NCI-H2081 treated with DMSO at 0.1 percent for 48 hours (cell line): Measurements from ENCODE around the gene PSORS1C1.
A peak's percentile ranks its signal among the peaks of the same experiment; 100 is the strongest.
"Not testable (repeated sequence)": the region's sequence is repeated elsewhere in the genome, so short reads cannot be mapped to it uniquely, and the experiment has no call there.

ENCODE experiments used
- DNase-seq: peaks from one replicate; lab custom pipeline; 2025; lab: John Stamatoyannopoulos, UW

PSORS1C1 gene

GRCh38 chr6:31114541-31114878 lies at the start of gene PSORS1C1:
Gene PSORS1C1 (plus strand): TSS chr6:31114800. CDS start chr6:31129633, 14,833 bp downstream.
- no peak for DNase-seq

- no peak for DNase-seq
These were observed 49.0 kb upstream of the PSORS1C1 start for GRCh38 chr6:31065556-31065955.

- not testable (repeated sequence) for DNase-seq
These were observed 47.6 kb upstream of the PSORS1C1 start for GRCh38 chr6:31067028-31067427.

- DNase-seq: not testable (repeated sequence)
These were observed 46.5 kb upstream of the PSORS1C1 start for GRCh38 chr6:31067891-31068668.

- DNase-seq: no peak
These were observed 45.8 kb upstream of the PSORS1C1 start for GRCh38 chr6:31068669-31069340.

GRCh38 chr6:31070711-31071197 lies 43.8 kb upstream of the PSORS1C1 start:
- DNase-seq: peak; percentile 21

- no peak for DNase-seq
These were observed 40.2 kb upstream of the PSORS1C1 start for GRCh38 chr6:31074401-31074800.

GRCh38 chr6:31075528-31075927 lies 39.1 kb upstream of the PSORS1C1 start:
- no peak for DNase-seq

- DNase-seq: no peak
These were observed 38.0 kb upstream of the PSORS1C1 start for GRCh38 chr6:31076611-31077010.

GRCh38 chr6:31079656-31080261 lies 34.8 kb upstream of the PSORS1C1 start:
- DNase-seq: peak; percentile 48

GRCh38 chr6:31081872-31082271 lies 32.7 kb upstream of the PSORS1C1 start:
- DNase-seq: no peak

- no peak for DNase-seq
These were observed 30.8 kb upstream of the PSORS1C1 start for GRCh38 chr6:31083742-31084354.

GRCh38 chr6:31086788-31087440 lies 27.7 kb upstream of the PSORS1C1 start:
- DNase-seq: no peak

GRCh38 chr6:31087494-31088089 lies 27.0 kb upstream of the PSORS1C1 start:
- no peak for DNase-seq

- no peak for DNase-seq
These were observed 24.2 kb upstream of the PSORS1C1 start for GRCh38 chr6:31090275-31090972.

GRCh38 chr6:31090973-31091364 lies 23.6 kb upstream of the PSORS1C1 start:
- DNase-seq: no peak

GRCh38 chr6:31091680-31092079 lies 22.9 kb upstream of the PSORS1C1 start:
- DNase-seq: no peak

GRCh38 chr6:31092238-31092637 lies 22.4 kb upstream of the PSORS1C1 start:
- DNase-seq: no peak

- DNase-seq: no peak
These were observed 21.7 kb upstream of the PSORS1C1 start for GRCh38 chr6:31092769-31093505.

- DNase-seq: no peak
These were observed 20.2 kb upstream of the PSORS1C1 start for GRCh38 chr6:31094389-31094881.
